K562 (cell line): ENCODE data around the gene ELF5.

Experiments
- ARNT ChIP-seq, 2 experiments: fragments of 450-650 bp; IDR thresholded peaks; 2 replicates each; pipeline ENCODE4 v1.6.1; 2016; ENCODE audit warnings: mild to moderate bottlenecking in 1 of 2
- BRF2 ChIP-seq: IDR thresholded peaks from 3 replicates; pipeline ENCODE4 v1.6.1; 2011; ENCODE audit warnings: borderline replicate concordance, mild to moderate bottlenecking; ENCODE audit not compliant: insufficient read length, insufficient read depth
- EZH2 ChIP-seq: IDR thresholded peaks from 2 replicates; pipeline ENCODE4 v1.6.1; 2012; ENCODE audit warnings: low read depth, mild to moderate bottlenecking, inconsistent platforms, low read length, borderline replicate concordance
- GATAD2B ChIP-seq: fragments of 450-650 bp; IDR thresholded peaks from 2 replicates; pipeline ENCODE4 v1.6.1; 2017; ENCODE audit warnings: mild to moderate bottlenecking, borderline replicate concordance
- KDM5B ChIP-seq: fragments of 200-600 bp; sonication (generic); IDR thresholded peaks from 2 replicates; pipeline ENCODE4 v1.6.1; 2012; ENCODE audit warnings: low read depth, mild to moderate bottlenecking, moderate library complexity, low read length, control low read depth, inconsistent platforms; ENCODE audit not compliant: insufficient replicate concordance
- MAFG ChIP-seq: fragments of 450-650 bp; conservative IDR thresholded peaks from 2 replicates; pipeline ENCODE4 v1.6.1; 2016; ENCODE audit warnings: missing genetic modification characterization, missing compliant biosample characterization
- NFIC ChIP-seq: fragments of 450-650 bp; IDR thresholded peaks from 2 replicates; pipeline ENCODE4 v1.6.1; 2017; ENCODE audit warnings: mild to moderate bottlenecking, inconsistent platforms
- NR3C1 ChIP-seq: sonication (generic); formaldehyde crosslinking; IDR thresholded peaks from 2 replicates; pipeline ENCODE4 v1.8.1; 2022; ENCODE audit warnings: missing genetic modification reagents
- POLR2A ChIP-seq: fragments of 450-650 bp; conservative IDR thresholded peaks from 2 replicates; pipeline ENCODE4 v1.6.1; 2016
- SIN3A ChIP-seq, 2 experiments: fragments of 150-350 bp in 1 of 2; IDR thresholded peaks; 2 replicates each; pipeline ENCODE4 v1.6.1; 2011 to 2016; ENCODE audit warnings: borderline replicate concordance in 2 of 2, low read depth in 2 of 2, low read length in 2 of 2, mild to moderate bottlenecking in 2 of 2, moderate library complexity in 2 of 2; ENCODE audit not compliant: control insufficient read depth in 1 of 2
- ZNF140 ChIP-seq: fragments of 250-450 bp; sonication (Bioruptor Pico); IDR thresholded peaks from 2 replicates; pipeline ENCODE4 v1.8.0; 2021; ENCODE audit warnings: moderate library complexity, mild to moderate bottlenecking, inconsistent platforms
- ZNF639 ChIP-seq, 2 experiments: fragments of 200-800 bp in 1 of 2; sonication (Bioruptor generic) in 1 of 2; sonication (generic) in 1 of 2; formaldehyde crosslinking in 1 of 2; IDR thresholded peaks in 1 of 2; conservative IDR thresholded peaks in 1 of 2; 2 replicates each; pipeline versions ENCODE4 v1.5.0 to v1.6.1; 2016 to 2020; ENCODE audit warnings: missing compliant biosample characterization in 1 of 2, missing genetic modification characterization in 1 of 2, missing genetic modification reagents in 1 of 2

- TF ChIP-seq ZNF639 (CRISPR knock-in tag; conservative IDR thresholded peaks at IDR 0.05 in 1 of 2, IDR thresholded peaks at IDR 0.05 in 1 of 2) (no peak), ZNF140 (CRISPR knock-in tag) (no peak), NFIC (no peak), POLR2A (no peak), KDM5B (no peak), ARNT (IDR thresholded peaks at IDR 0.05) (no peak), GATAD2B (no peak), NR3C1 (CRISPR knock-in tag) (no peak), MAFG (no peak), EZH2 (no peak), BRF2 (no peak), SIN3A (IDR thresholded peaks at IDR 0.05; ENCODE audit: borderline replicate concordance in 2 of 2, control insufficient read depth in 1 of 2, low read depth in 2 of 2, low read length in 2 of 2) (no peak)
Measured at GRCh38 chr11:34459507-34460162, 54.0 kb downstream of the ELF5 start.
